ENCODE results near the gene RPS18.
"Not testable (repeated sequence)": the region's sequence is repeated elsewhere in the genome, so short reads cannot be mapped to it uniquely, and the experiment has no call there.

The RPS18 gene

GRCh38 chr6:33273129-33273923 is 1.5 kb downstream of the RPS18 start:
- DNase-seq = no peak

- DNase-seq = no peak
These were observed 2.3 kb downstream of the RPS18 start for GRCh38 chr6:33273924-33274902.

GRCh38 chr6:33275795-33276580 is 4.1 kb downstream of the RPS18 start:
- DNase-seq = not testable (repeated sequence)

- DNase-seq = no peak
These were observed 4.6 kb downstream of the RPS18 start for GRCh38 chr6:33276581-33276863.

- no peak for DNase-seq
These were observed 5.2 kb downstream of the RPS18 start, which contains the start of gene B3GALT4 for GRCh38 chr6:33276864-33277662. Gene B3GALT4 (plus strand): TSS chr6:33277123. CDS start chr6:33277420, 297 bp downstream.

- no peak for DNase-seq
These were observed 6.0 kb downstream of the RPS18 start for GRCh38 chr6:33277663-33278391.

GRCh38 chr6:33278392-33278741 is 6.5 kb downstream of the RPS18 start:
- DNase-seq = no peak

GRCh38 chr6:33278810-33279209 is 6.9 kb downstream of the RPS18 start:
- DNase-seq = no peak

- no peak for DNase-seq
These were observed 7.4 kb downstream of the RPS18 start for GRCh38 chr6:33279257-33279695.

- no peak for DNase-seq
These were observed 8.2 kb downstream of the RPS18 start for GRCh38 chr6:33279971-33280511.

- DNase-seq = no peak
These were observed 8.7 kb downstream of the RPS18 start for GRCh38 chr6:33280539-33280938.

GRCh38 chr6:33285214-33285613 is 13.3 kb downstream of the RPS18 start:
- DNase-seq = not testable (repeated sequence)

- DNase-seq = no peak
These were observed 15.4 kb downstream of the RPS18 start for GRCh38 chr6:33286946-33287914.

- no peak for DNase-seq
These were observed 16.5 kb downstream of the RPS18 start for GRCh38 chr6:33288141-33288920.

GRCh38 chr6:33288921-33289783 is 17.3 kb downstream of the RPS18 start, which contains the start of the genes PFDN6 and WDR46:
Gene PFDN6 (plus strand): TSS chr6:33289601. CDS start chr6:33289857, 256 bp downstream.
Gene WDR46 (minus strand): TSS chr6:33289239. CDS start chr6:33289170, 69 bp downstream.
- DNase-seq = peak; percentile 64

GRCh38 chr6:33289784-33290315 is 18.0 kb downstream of the RPS18 start:
- no peak for DNase-seq

- no peak for DNase-seq
These were observed 18.6 kb downstream of the RPS18 start for GRCh38 chr6:33290459-33290858.
